Hepatocyte (in vitro differentiated cells): Measurements from ENCODE around the gene TUBGCP3.

Experiments used
- EZH2 ChIP-seq: fragments of 200-600 bp; sonication (generic); IDR thresholded peaks from 2 replicates; pipeline ENCODE4 v1.6.1; 2016; ENCODE audit warnings: antibody characterized with exemption, mild to moderate bottlenecking, borderline replicate concordance
- TF ChIP-seq, protein P1 (sequence below): fragments of 200-600 bp; sonication (generic); IDR thresholded peaks from 2 replicates; pipeline ENCODE4 v1.5.1; 2016; ENCODE audit warnings: antibody characterized with exemption, mild to moderate bottlenecking; ENCODE audit not compliant: poor library complexity

DNA sequence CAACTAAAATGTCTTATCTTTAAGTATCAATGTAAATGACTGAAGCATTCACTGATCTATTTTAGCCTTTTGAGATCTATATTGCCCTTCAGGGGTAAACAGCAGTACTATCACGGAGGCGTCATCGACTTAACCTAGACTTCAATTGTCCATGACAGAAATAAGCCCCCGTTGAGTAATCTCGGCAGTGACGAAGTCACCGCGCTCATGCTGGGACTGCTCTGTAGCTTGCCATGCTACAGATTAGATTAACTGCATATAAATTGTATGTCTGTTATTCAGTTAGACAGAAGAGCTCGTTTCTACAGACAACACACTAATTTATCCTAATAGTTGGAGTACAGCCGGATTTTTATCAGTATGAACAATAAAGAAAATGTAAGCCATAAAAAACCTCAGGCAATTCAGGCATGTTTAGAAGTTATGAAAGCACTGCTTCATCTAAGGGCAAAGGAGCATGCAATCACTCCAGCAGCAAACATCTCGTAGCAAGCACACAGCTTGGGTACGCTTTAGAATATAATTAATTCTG is 56.6 kb downstream of the TUBGCP3 start:
- TF ChIP-seq, protein P1, sequence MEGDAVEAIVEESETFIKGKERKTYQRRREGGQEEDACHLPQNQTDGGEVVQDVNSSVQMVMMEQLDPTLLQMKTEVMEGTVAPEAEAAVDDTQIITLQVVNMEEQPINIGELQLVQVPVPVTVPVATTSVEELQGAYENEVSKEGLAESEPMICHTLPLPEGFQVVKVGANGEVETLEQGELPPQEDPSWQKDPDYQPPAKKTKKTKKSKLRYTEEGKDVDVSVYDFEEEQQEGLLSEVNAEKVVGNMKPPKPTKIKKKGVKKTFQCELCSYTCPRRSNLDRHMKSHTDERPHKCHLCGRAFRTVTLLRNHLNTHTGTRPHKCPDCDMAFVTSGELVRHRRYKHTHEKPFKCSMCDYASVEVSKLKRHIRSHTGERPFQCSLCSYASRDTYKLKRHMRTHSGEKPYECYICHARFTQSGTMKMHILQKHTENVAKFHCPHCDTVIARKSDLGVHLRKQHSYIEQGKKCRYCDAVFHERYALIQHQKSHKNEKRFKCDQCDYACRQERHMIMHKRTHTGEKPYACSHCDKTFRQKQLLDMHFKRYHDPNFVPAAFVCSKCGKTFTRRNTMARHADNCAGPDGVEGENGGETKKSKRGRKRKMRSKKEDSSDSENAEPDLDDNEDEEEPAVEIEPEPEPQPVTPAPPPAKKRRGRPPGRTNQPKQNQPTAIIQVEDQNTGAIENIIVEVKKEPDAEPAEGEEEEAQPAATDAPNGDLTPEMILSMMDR, result no peak
- TF ChIP-seq EZH2, result no peak
